NCI-H524 treated with DMSO at 0.1 percent for 48 hours (cell line): ENCODE data around the gene SPN.
"Not testable (repeated sequence)": the region's sequence is repeated elsewhere in the genome, so short reads cannot be mapped to it uniquely, and the experiment has no call there.

Source experiments
- DNase-seq: peaks from one replicate; lab custom pipeline; 2025; lab: John Stamatoyannopoulos, UW

The SPN gene

DNA sequence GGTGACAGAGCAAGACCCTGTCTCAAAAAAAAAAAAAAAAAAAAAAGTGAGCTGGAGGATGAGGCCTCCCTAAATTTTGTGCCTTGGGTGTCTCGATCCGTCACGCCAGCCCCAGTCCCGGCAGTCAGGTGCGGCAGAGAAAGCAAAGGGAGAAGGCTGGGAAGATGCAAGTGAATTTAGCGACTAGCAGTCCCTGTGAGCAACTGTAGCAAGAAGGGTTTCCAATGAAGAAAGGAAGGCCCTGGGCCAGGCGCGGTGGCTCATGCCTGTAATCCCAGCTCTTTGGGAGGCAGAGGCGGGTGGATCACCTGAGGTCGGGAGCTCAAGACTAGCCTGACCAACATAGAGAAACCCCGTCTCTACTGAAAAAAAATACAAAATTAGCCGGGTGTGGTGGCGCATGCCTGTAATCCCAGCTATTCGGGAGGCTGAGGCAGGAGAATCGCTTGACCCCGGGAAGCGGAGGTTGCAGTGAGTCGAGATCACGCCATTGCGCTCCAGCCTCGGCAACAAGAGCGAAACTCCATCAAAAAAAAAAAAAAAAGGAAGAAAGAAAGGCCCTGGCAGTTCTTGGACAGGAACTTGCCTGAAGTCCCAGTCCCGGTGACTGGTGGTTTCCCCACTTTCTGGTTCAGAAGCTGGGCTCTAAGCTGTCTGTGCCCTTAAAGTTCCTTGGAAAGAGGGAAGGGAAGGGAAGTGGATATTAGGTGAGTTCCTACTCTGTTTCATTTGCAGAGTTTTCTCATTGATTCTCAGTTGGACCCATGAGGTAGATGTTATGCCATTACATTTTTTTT lies 14.1 kb downstream of the SPN start:
- no peak for DNase-seq

DNA sequence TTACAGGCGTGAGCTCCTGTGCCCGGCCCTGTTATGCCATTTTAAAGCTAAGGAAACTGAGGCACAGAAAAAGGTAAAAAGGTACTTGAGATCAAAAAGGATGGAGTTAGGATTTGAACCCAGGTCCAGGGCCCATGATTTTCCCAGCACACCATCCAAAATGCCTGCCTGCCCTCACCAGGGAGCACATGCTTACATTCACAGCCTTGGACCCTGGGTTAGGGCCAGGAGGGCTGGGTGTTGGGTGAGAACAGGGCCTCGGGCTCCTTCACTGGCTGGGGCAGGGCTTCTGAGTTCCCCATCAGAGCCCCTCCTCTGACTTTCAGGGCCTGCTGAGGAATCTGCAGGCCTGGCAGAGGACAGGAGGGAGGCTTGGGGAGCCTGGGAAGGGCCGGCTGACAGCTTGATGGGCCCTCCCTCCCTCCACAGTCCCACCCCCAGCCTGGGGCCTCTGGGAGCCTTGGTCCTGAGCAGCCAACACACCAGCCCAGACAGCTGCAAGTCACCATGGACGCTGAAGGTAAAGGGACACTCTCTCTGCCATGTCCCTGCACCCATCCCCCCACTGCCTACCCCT lies 15.7 kb downstream of the SPN start, which contains the start of gene QPRT:
TSS of gene QPRT (plus strand) at position 490 of the 577 bp plus-strand sequence. CDS start at position 508, 18 bp downstream.
- DNase-seq = no peak

DNA sequence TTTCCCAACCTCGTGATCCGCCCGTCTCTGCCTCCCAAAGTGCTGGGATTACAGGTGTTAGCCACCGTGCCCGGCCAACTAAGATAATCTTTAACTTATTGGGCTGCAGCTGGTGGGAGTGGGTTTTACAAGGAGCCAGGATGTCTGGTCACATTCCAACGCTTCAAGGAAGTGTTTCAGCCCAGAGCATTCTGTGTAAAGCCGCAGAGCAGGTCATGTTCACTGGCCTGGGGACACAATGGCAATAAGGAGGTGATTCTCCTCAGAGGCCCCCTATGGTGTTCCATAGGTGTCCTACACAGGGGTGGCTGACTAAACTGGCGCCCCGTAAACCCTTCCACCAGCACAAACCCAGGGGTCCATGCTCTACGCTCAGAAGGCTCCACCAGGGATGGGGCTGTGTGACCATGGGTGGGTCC lies 17.1 kb downstream of the SPN start:
- DNase-seq = no peak

DNA sequence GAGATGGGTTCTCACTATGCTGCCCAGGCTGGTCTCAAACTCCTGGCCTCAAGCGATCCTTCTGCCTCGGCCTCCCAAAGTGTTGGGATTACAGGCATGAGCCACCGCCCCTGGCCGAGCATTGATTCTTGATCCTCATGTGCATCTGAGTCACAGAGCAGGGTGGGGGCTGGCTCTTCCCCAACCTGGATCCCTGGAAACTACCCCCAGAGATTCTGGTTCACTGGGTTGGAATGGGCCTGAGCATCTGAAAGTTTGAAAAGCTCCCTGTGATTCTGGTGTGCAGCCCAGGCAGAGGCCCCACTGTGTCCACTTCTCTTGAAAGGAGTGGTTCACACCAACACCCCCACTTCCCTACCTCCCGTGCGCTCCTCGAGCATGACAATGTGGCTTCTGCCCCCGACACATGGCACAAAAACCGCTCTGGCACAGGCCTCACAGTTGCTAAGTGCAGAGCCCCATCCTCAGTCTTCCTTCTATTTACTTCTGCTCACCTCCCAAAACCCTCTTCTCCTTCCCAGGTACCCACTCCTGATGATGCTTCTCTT lies 20.6 kb downstream of the SPN start:
- no peak for DNase-seq

DNA sequence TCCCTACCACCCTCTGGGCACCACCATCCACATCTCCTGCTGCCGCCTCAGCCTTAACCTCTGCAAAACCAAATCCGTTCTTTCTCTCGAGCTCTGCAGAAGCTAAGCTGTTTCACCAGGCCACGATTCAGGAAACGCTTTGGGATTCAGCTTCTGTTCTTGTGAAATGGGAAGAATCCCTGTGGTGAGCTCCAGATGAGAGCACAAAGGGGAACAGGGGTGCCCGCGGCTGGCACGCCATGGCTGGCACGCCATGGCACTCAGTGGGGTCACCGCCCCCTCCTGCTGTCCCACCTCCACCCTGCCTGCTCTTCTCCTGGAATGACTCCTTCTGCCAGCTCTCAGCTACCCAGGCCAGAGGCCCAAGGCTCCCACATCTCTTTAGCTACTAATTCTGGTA lies 21.6 kb downstream of the SPN start:
- DNase-seq = no peak

DNA sequence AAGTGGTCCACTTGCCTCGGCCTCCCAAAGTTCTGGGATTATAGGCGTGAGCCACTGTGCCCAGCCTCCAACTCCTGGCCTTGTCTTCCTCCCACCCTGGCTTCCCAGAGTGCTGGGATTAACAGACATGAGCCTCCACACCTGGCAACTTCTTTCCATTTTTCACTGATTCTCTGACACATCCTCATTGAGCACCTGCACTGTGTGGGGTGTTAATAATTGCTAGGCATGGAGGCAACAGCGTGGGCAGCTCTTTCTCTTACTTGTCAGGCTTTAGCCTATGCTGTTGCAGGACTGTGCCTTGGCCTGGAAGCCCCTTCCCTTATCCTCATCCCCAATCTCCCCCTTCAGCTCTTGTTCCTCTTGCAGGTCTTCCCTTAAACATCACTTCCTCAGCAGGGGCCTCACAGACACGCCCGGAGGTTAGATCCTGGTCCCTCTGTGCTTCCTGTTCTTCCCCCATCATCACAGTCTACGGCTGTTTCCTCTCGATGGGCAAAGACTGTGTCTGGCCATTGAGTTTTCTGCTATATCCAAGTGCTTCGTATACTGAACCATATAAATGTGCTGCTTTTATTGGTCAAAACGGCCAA lies 23.8 kb downstream of the SPN start:
- DNase-seq = no peak

DNA sequence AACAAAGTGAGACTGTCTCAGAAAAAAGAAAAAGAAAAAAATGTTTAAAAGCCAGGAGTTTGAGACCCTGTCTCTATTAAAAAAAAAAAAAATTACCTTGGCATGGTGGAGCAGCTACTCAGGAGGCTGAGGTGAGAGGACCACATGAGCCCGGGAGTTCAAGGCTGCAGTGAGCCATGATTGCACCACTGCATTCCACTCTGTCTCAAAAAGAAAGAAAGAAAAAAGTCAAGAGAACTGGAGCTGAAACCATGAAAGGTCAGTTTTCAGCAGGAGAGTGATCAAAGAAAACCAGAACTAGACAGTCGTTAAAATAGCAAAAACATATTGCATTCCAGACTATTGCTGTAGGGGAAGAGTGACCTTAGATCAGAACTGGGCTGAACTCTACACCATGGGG lies 24.7 kb downstream of the SPN start:
- no peak for DNase-seq

DNA sequence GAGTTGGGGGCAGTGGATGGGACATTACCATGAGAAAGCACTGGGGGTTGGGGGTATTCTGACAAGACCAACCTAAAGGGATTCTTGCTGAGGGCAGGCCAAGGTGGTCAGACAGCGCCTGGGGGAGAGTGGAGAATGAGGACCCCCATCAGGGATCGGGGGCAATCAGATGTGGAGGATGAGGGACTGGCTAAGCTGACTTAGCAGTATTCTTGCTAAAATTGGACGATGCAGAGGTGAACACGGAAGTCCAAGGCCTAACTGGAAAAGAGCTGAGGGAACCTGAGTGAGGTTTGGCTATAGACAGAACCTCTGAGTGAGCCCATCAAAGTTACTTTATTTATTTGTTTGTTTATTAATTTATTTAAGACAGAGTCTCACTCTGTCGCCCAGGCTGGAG lies 25.1 kb downstream of the SPN start:
- no peak for DNase-seq

DNA sequence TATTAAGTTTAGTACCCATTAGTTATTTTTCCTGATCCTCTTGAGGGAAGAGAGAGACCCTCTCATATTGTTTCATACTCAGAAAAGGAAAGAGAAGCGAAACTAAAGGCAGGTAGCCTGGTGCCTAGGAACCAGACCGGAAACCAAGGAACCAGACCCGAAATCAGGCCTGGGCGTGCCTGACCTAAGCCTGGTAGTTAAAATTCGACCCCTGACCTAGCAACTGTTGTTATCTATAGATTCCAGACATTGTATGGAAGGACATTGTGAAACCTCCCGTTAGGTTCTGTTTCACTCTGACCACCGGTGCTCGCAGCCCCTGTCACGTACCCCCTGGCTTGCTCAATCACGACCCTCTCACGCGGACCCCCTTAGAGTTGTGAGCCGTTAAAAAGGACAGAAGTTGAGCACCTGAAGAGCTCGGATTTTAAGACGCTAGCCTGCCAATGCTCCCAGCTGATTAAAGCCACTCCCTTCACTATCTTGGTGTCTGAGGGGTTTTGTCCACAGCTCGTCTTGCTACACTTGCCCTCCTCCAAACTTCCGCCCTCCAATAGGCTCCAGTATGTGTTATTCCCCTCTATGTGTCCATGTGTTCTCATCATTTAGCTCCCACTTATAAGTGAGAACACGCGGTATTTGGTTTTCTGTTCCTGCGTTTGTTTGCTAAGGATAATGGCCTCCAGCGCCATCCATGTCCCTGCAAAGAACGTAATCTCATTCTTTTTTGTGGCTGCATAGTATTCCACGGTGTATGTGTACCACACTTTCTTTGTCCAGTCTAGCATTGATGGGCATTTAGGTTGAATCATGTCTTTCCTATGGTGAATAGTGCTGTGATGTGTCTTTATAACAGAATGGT lies 26.7 kb downstream of the SPN start:
- not testable (repeated sequence) for DNase-seq

DNA sequence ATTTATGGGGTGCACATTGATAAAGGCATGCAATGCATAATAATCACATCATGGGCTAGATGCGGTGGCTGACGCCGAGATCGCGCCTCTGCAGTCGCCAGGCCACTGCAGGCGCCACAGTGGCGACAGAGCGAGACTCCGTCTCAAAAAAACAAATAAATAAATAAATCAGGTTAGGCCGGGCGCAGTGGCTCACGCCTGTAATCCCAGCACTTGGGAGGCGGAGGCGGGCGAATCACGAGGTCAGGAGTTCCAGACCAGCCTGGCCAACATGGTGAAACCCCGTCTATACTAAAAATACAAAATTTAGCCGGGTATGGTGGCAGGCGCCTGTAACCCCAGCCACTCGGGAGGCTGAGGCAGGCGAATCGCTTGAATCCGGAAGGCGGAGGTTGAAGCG lies 29.6 kb downstream of the SPN start:
- not testable (repeated sequence) for DNase-seq

DNA sequence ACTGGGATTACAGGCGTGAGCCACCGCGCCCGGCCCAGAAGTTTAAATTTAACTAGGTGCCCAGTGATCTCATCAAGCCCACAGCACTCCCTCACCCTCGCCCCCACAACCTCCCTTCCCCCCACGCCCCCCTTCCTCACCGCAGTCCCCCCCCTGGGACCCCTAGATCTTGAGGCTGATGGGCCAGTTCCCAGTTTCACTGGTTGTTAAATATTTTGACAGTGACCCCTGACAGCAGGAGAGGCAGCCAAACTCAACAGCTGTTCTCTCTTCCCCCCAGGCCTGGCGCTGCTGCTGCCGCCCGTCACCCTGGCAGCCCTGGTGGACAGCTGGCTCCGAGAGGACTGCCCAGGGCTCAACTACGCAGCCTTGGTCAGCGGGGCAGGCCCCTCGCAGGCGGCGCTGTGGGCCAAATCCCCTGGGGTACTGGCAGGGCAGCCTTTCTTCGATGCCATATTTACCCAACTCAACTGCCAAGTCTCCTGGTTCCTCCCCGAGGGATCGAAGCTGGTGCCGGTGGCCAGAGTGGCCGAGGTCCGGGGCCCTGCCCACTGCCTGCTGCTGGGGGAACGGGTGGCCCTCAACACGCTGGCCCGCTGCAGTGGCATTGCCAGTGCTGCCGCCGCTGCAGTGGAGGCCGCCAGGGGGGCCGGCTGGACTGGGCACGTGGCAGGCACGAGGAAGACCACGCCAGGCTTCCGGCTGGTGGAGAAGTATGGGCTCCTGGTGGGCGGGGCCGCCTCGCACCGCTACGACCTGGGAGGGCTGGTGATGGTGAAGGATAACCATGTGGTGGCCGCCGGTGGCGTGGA lies 31.5 kb downstream of the SPN start:
- DNase-seq = no peak

DNA sequence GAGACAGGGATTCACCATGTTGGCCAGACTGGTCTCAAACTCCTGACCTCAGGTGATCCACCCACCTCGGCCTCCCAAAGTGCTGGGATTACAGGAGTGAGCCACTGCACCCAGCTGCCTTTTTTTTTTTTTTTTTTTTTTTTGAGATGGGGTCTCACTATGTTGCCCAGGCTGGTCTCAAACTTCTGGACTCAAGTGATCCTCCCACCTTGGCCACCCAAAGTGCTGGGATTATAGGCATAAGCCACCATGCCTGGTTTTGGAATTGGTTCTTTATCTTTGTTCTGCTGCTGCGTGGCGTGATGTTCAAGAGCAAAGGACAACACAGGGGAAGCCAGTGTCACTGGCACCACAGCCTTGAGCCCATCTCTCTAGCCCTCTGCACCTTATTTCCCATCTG lies 32.6 kb downstream of the SPN start:
- DNase-seq = not testable (repeated sequence)

DNA sequence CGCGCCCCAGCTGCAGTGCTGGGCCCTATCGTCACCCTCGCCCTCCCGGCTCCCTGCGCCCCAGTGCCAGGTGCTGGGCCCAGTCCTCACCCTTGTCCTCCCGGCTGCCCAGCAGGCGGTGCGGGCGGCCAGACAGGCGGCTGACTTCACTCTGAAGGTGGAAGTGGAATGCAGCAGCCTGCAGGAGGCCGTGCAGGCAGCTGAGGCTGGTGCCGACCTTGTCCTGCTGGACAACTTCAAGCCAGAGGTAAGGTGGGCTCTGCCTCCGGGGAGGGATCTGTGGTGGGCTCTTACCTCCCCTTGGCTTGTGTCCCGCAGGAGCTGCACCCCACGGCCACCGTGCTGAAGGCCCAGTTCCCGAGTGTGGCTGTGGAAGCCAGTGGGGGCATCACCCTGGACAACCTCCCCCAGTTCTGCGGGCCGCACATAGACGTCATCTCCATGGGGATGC lies 33.9 kb downstream of the SPN start:
- DNase-seq = no peak

DNA sequence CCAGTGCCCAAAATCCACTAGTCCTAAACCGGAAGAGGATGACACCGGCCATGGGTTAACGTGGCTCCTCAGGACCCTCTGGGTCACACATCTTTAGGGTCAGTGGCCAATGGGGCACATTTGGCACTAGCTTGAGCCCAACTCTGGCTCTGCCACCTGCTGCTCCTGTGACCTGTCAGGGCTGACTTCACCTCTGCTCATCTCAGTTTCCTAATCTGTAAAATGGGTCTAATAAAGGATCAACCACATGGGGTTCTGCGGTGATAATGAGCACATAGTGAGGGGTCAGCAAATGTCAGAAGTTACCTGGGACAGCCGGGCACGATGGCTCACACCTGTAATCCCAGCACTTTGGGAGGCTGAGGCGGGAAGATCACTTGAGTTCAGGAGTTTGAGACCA lies 34.3 kb downstream of the SPN start:
- DNase-seq = no peak

DNA sequence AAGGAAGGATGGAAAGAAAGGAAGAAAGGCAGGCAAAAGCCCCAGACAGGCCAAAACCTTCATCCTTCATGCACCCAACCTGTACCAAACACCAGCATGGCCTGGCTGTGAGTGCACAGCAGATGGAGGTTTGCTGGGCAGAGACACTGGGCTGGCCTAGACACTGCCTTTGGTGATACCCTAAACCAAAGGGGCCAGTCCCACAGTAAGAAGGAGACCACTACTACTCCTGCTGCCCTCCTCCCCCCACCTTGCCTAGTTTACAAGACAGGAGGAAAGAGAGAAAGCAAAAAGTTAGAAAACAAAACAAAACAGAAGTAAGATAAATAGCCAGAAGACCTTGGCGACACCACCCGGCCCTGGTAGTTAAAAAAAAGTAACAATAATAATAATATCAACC lies 35.0 kb downstream of the SPN start:
- DNase-seq = no peak

DNA sequence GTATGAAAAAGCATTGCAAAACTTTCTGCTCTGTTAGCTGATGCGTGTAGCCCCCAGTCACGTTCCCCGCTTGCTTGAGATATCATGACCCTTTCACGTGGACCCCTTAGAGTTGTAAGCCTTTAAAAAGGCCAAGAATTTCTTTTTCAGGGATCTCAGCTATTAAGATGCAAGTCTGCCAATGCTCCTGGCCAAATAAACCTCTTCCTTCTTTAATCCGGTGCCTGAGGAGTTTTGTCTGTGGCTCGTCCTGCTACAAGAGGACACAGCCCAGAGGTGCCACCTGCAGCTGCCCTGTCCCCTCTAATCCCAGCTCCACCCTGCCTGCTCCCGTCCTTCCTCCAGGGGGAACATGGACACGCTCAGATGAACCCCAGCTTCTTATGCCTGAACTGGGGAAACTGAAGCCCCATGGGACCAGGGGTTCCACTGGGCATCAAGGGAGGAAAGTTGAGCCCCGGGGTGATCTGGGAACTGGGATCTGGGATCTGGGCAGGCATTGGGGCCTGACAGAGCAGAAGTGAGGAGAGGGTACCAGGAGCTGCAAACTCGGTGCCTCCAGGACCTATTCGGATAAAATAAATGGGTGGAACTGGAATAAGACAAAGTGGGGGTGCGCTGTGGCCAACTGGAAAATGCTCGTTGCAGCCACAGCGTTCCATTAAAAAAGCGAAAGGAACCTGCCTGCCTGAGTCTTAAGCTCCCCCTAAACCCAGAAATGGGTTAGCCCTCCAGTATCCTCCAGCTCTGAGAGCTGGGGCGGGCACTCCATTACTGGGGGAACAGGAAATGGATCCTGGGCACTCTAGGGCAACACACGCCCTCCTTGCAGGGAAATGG lies 35.7 kb downstream of the SPN start:
- DNase-seq = no peak

DNA sequence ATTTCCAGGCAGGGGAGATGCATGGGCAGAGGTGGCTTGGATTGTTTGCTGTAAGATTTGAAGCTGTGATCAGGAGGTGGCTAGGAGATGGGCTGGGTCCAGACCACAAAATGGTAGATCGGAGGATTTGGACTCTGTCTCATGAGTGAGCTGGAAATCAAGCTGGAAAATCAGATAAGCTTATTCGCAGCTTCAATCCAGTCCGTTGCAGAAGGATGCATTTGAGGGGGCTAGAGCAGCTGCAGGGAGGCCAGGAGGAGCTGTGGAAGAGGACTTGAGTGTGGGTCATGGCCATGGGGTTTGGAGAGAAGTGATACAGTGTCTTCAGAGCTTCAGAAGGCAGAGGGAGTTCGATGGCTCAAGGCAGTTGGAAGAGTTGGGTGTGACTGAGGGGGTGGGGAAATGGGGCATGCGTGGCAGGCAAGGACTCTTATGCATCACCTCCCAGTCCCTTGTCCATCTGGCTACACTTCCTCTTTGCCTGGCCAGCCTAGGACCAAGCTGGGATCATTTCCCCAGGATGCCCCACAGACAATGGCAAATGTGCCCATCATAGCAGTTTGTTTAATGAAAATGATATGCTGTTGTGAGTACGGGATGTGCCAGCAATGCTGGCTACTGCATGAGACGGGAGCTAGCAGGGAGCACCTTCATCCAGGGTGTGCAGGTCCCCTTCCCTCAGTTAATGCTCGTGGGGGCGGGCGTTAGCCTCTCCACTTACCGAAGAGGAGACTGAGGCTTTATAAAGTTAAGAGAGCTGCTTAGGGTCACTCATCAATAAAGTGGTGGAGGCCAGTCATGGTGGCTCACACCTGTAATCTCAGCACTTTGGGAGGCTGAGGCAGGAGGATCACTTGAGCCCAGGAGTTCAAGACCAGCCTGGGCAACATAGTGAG lies 36.5 kb downstream of the SPN start:
- no peak for DNase-seq

DNA sequence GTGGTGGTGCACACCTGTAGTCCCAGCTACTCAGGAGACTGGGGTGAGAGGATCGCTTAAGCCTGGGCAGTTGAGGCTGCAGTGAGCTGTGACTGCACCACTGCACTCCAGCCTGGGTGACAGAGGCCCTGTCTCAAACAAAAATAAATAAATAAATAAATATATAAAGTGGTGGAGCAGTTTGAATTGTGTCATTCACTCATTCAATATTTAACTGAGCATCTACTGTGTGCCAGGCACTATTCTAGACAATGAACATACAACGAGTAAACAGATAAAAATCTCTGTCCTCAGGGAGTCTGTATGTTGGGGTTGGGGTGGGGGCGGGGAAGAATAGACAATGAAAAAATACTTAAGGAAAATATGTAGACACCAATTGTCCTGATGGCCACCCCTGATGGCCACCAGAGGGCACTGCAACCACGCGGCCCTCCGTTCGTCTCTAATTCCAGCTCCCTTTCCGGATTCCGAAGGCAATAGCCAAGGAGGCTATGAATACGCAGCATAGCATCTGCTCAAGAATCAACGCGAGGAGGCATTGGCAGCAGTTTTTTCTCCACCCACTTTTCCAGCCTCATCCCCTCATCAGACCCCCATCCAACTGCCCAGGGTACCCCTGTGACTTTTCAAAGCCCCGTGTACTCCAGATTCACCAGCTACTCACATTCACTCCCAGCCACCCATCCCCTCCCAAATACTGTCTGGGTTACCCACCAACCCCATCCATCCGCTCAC lies 37.4 kb downstream of the SPN start:
- peak; percentile 74 for DNase-seq

DNA sequence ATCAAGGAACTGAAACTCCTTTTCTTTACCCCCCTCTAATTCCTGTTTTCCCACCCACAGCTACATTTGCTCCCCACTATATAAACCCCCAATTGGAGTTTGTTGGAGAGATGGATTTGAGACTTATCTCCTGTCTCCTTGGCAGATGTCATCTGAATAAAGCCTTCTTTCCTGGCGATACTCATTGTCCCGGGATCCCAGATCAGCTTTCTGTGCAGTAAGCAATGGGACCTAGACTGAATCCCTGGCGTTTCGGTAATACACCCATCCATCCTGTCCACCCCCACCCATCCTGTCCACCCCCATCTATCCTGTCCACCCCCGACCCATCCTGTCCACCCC lies 38.1 kb downstream of the SPN start:
- DNase-seq = no peak
